K562 (cell line): ENCODE data around the gene ZNF692. TPM values are rescaled to one million over a fixed set of nuclear protein-coding genes. Genes with fewer than 3 reads are reported as not detected.
A peak's percentile ranks its signal among the peaks of the same experiment; 100 is the strongest.

Source experiments
- CAMTA2 ChIP-seq: fragments of 250-450 bp; sonication (Bioruptor Pico); conservative IDR thresholded peaks from 2 replicates; pipeline ENCODE4 v1.5.1; 2022
- E2F1 ChIP-seq: sonication (generic); formaldehyde crosslinking; IDR thresholded peaks from 2 replicates; pipeline ENCODE4 v1.8.1; 2023; ENCODE audit warnings: mild to moderate bottlenecking, missing genetic modification reagents, moderate library complexity
- EGR1 ChIP-seq: fragments of 450-650 bp; conservative IDR thresholded peaks from 2 replicates; pipeline ENCODE4 v1.6.1; 2017; ENCODE audit warnings: mild to moderate bottlenecking
- FOXP1 ChIP-seq: sonication (generic); formaldehyde crosslinking; IDR thresholded peaks from 2 replicates; pipeline ENCODE4 v1.8.0; 2022; ENCODE audit warnings: mild to moderate bottlenecking, missing genetic modification reagents
- HDAC8 ChIP-seq: fragments of 450-650 bp; IDR thresholded peaks from 2 replicates; pipeline ENCODE4 v1.6.1; 2016; ENCODE audit warnings: mild to moderate bottlenecking, missing genetic modification characterization, moderate library complexity, missing compliant biosample characterization
- HSF4 ChIP-seq: fragments of 250-450 bp; sonication (Bioruptor Pico); IDR thresholded peaks from 2 replicates; pipeline ENCODE4 v2.1.2; 2022; ENCODE audit warnings: mild to moderate bottlenecking, moderate library complexity, borderline replicate concordance
- IRF9 ChIP-seq: fragments of 450-650 bp; IDR thresholded peaks from 2 replicates; pipeline ENCODE4 v1.6.1; 2016; ENCODE audit warnings: missing biosample characterization, missing genetic modification characterization
- MLLT1 ChIP-seq, 2 experiments: fragments of 450-650 bp; IDR thresholded peaks; 2 replicates each; pipeline ENCODE4 v1.6.1; 2016
- MNT ChIP-seq, 2 experiments: fragments of 450-650 bp; conservative IDR thresholded peaks; 2 replicates each; pipeline ENCODE4 v1.6.1; 2017; ENCODE audit warnings: mild to moderate bottlenecking in 2 of 2, moderate library complexity in 2 of 2
- MYC ChIP-seq, 2 experiments: fragments of 250-450 bp in 1 of 2; sonication (Bioruptor Pico) in 1 of 2; IDR thresholded peaks; 2 replicates each; pipeline versions ENCODE4 v1.5.1 to v1.6.1; 2012 to 2021; ENCODE audit warnings: low read depth in 2 of 2, borderline replicate concordance in 1 of 2, improper control_type of control experiment in 1 of 2, low read length in 1 of 2, mild to moderate bottlenecking in 1 of 2, moderate library complexity in 1 of 2
- NR2F6 ChIP-seq: fragments of 450-650 bp; formaldehyde crosslinking; IDR thresholded peaks from 2 replicates; pipeline ENCODE4 v1.4.0; 2020; ENCODE audit warnings: mild to moderate bottlenecking
- PTBP1 ChIP-seq: fragments of 200-400 bp; formaldehyde crosslinking; IDR thresholded peaks from 2 replicates; pipeline ENCODE4 v1.6.1; 2017; ENCODE audit warnings: low read depth, low read length
- RAD21 ChIP-seq, 2 experiments: fragments of 250-450 bp in 1 of 2; fragments of 450-650 bp in 1 of 2; sonication (Bioruptor Pico) in 1 of 2; formaldehyde crosslinking in 1 of 2; IDR thresholded peaks in 1 of 2; conservative IDR thresholded peaks in 1 of 2; 2 replicates each; pipeline versions ENCODE4 v1.4.0 to v1.8.0; 2020 to 2022; ENCODE audit warnings: mild to moderate bottlenecking in 2 of 2, moderate library complexity in 1 of 2
- SRSF3 ChIP-seq: fragments of 200-400 bp; formaldehyde crosslinking; IDR thresholded peaks from 2 replicates; pipeline ENCODE4 v1.6.1; 2016; ENCODE audit warnings: mild to moderate bottlenecking, low read length, moderate library complexity; ENCODE audit not compliant: insufficient read depth
- TAF1 ChIP-seq: IDR thresholded peaks from 2 replicates; pipeline ENCODE4 v1.6.1; 2011; ENCODE audit warnings: mild to moderate bottlenecking, low read length, moderate library complexity; ENCODE audit not compliant: insufficient read depth, control insufficient read depth, severe bottlenecking; ENCODE audit errors: extremely low read depth
- ZNF449 ChIP-seq: fragments of 250-450 bp; sonication (Bioruptor Pico); IDR thresholded peaks from 2 replicates; pipeline ENCODE4 v1.8.0; 2022; ENCODE audit warnings: moderate library complexity, mild to moderate bottlenecking, inconsistent platforms
- ZNF830 ChIP-seq: fragments of 250-450 bp; sonication (Bioruptor Pico); IDR thresholded peaks from 2 replicates; pipeline ENCODE4 v1.5.0; 2021; ENCODE audit warnings: mild to moderate bottlenecking
- ZSCAN29 ChIP-seq: fragments of 450-650 bp; IDR thresholded peaks from 2 replicates; pipeline ENCODE4 v1.6.1; 2017
- polyA plus RNA-seq, 8 experiments: library from polyadenylated mRNA; depleted of rRNA in 4 of 8; stranded (reverse) in 5 of 8; unstranded in 3 of 8; fragments of >200 nt; fragmentation: Nextera tagmentation in 2 of 8; fragmentation: Illumina TruSeq in 1 of 8; extraction: Ambion mirVana in 2 of 8; extraction: Trizol in 1 of 8; gene quantifications; 2 replicates each; pipeline versions ENCODE4 v1.2.1 to v1.2.3, GENCODE V29; 2011 to 2014; ENCODE audit warnings: inconsistent platforms in 1 of 8, missing spikeins in 1 of 8
- total RNA-seq, 7 experiments: library from RNA; depleted of rRNA in 6 of 7; stranded (reverse); fragments of >200 nt in 6 of 7; fragmentation: Illumina TruSeq in 2 of 7; extraction: Trizol in 2 of 7; gene quantifications; 2 replicates each; pipeline versions ENCODE4 v1.2.1 to v1.2.3, GENCODE V29; 2011 to 2021; ENCODE audit warnings: low replicate concordance in 1 of 7

The ZNF692 gene
- total and polyA plus RNA-seq, 9 of the 15 experiments (the other 6 are each of a cell fraction or from before 2014, with no cell fraction given) = 8.4 to 143 (median 55.9) TPM

- TF ChIP-seq ZNF449 (CRISPR knock-in tag) (no peak), TAF1 (peak; percentile 89), HSF4 (CRISPR knock-in tag) (no peak), IRF9 (tag) (no peak), PTBP1 (no peak), CAMTA2 (CRISPR knock-in tag) (0 out of 2 replicates have a peak, but pooled peaks have one; percentile 30), MYC (IDR thresholded peaks at IDR 0.05; ENCODE audit: low read depth, low read length) (peak; percentile 54; the same call in 1 of the 2 replicates), MYC (CRISPR knock-in tag; IDR thresholded peaks at IDR 0.05; ENCODE audit: borderline replicate concordance, low read depth) (no peak), RAD21 (CRISPR knock-in tag; conservative IDR thresholded peaks at IDR 0.05 in 1 of 2, IDR thresholded peaks at IDR 0.05 in 1 of 2) (peak; percentile 79 to 88), NR2F6 (CRISPR knock-in tag) (no peak), MNT (conservative IDR thresholded peaks at IDR 0.05) (peak; percentile 36 to 80; a peak in 2 of 4 replicates), FOXP1 (CRISPR knock-in tag) (peak; percentile 84; the same call in 1 of the 2 replicates), SRSF3 (no peak), ZNF830 (no peak), MLLT1 (IDR thresholded peaks at IDR 0.05) (peak; percentile 22 to 41; a peak in 2 of 4 replicates), E2F1 (peak; percentile 87), EGR1 (peak; percentile 85), ZSCAN29 (peak; percentile 85), HDAC8 (peak; percentile 36; the same call in 1 of the 2 replicates)
Measured at GRCh38 chr1:248906009-248906752, 47.3 kb upstream of the ZNF692 start, which contains the start of gene PGBD2 (continued).
